IMR-90 (cell line): ENCODE measurements around the gene STK40. TPM values are rescaled to one million over a fixed set of nuclear protein-coding genes. Genes with fewer than 3 reads are reported as not detected.
A peak's percentile ranks its signal among the peaks of the same experiment; 100 is the strongest.

Experiments used
- ATAC-seq: fragments of 200-7000 bp; cut with Tn5 transposase; 2 replicates; pipeline ENCODE4 v1.9.1; 2020; ENCODE audit warnings: low read depth, mild to moderate bottlenecking, moderate library complexity
- BruUV-seq: library from RNA; stranded (reverse); fragments of 400-500 nt; replicated peaks from 2 replicates; lab custom pipeline; 2021; lab: Mats Ljungman, UMichigan
- CTCF ChIA-PET: fragments of 300-600 bp; formaldehyde crosslinking; extraction: SDS; loops from one replicate; lab custom pipeline; 2021; ENCODE audit warnings: antibody characterized with exemption; lab: Yijun Ruan, JAX
- POLR2A ChIA-PET: fragments of 300-600 bp; sonication (Branson Sonifier 250); formaldehyde crosslinking; loops from one replicate; lab custom pipeline; 2022; ENCODE audit warnings: antibody characterized with exemption; ENCODE audit not compliant: unreplicated experiment; lab: Charles Lee
- DNase-seq: peaks from one replicate; pipeline ENCODE4 v3.0.0; 2013
- H2AFZ ChIP-seq: replicated peaks from 2 replicates; pipeline ENCODE3; 2013; ENCODE audit warnings: low read length, mild to moderate bottlenecking; ENCODE audit not compliant: poor library complexity
- H2AK5ac ChIP-seq: 2 replicates; pipeline ENCODE4 v1.6.1; 2013; ENCODE audit warnings: low read depth, low read length, inconsistent platforms
- H2AK9ac ChIP-seq: replicated peaks from 2 replicates; pipeline ENCODE3; 2013; ENCODE audit warnings: mild to moderate bottlenecking, low read depth, low read length, moderate library complexity; ENCODE audit not compliant: poor library complexity
- H2BK120ac ChIP-seq: 2 replicates; pipeline ENCODE4 v1.6.1; 2013; ENCODE audit warnings: low read depth, low read length, inconsistent platforms
- H2BK15ac ChIP-seq: 3 replicates; pipeline ENCODE4 v1.6.1; 2013; ENCODE audit warnings: low read depth, low read length, inconsistent platforms
- H2BK20ac ChIP-seq: 2 replicates; pipeline ENCODE4 v1.6.1; 2013; ENCODE audit warnings: low read depth, mild to moderate bottlenecking, inconsistent platforms, low read length, moderate library complexity
- H2BK5ac ChIP-seq: 2 replicates; pipeline ENCODE4 v1.6.1; 2013; ENCODE audit warnings: mild to moderate bottlenecking, low read depth, low read length, inconsistent platforms; ENCODE audit not compliant: poor library complexity, severe bottlenecking
- H3K14ac ChIP-seq: replicated peaks from 2 replicates; pipeline ENCODE4 v1.6.1; 2013; ENCODE audit warnings: low read depth, low read length, inconsistent platforms
- H3K18ac ChIP-seq: 2 replicates; pipeline ENCODE4 v1.6.1; 2013; ENCODE audit warnings: low read depth, low read length, control low read depth
- H3K23ac ChIP-seq: 2 replicates; pipeline ENCODE4 v1.6.1; 2013; ENCODE audit warnings: low read depth, low read length, inconsistent platforms
- H3K27ac ChIP-seq: 2 replicates; pipeline ENCODE4 v1.5.1; 2013; ENCODE audit warnings: mild to moderate bottlenecking, control low read depth, low read length; ENCODE audit not compliant: insufficient read depth
- H3K27me3 ChIP-seq: 2 replicates; pipeline ENCODE4 v1.6.1; 2013; ENCODE audit warnings: low read length; ENCODE audit not compliant: control insufficient read depth, insufficient read depth
- H3K36me3 ChIP-seq: 2 replicates; pipeline ENCODE4 v1.6.1; 2013; ENCODE audit warnings: low read length, mixed read lengths; ENCODE audit not compliant: control insufficient read depth, insufficient read depth
- H3K4ac ChIP-seq: 2 replicates; pipeline ENCODE4 v1.6.1; 2013; ENCODE audit warnings: low read depth, low read length, inconsistent platforms
- H3K4me1 ChIP-seq: 2 replicates; pipeline ENCODE4 v1.6.1; 2013; ENCODE audit warnings: low read length, mixed read lengths; ENCODE audit not compliant: control insufficient read depth, insufficient read depth
- H3K4me2 ChIP-seq: 2 replicates; pipeline ENCODE4 v1.6.1; 2013; ENCODE audit warnings: low read depth, mild to moderate bottlenecking, control low read depth, low read length, moderate library complexity
- H3K4me3 ChIP-seq: 2 replicates; pipeline ENCODE4 v1.5.1; 2013; ENCODE audit warnings: low read depth, mild to moderate bottlenecking, control low read depth, low read length, moderate library complexity; ENCODE audit not compliant: insufficient read depth
- H3K56ac ChIP-seq: 2 replicates; pipeline ENCODE4 v1.6.1; 2013; ENCODE audit warnings: low read length, inconsistent platforms; ENCODE audit not compliant: insufficient read depth; ENCODE audit errors: extremely low read depth
- H3K79me1 ChIP-seq, 2 experiments: 2 replicates each; pipeline ENCODE4 v1.6.1; 2013; ENCODE audit warnings: low read length in 2 of 2, inconsistent platforms in 1 of 2, low read depth in 1 of 2
- H3K9ac ChIP-seq: 2 replicates; pipeline ENCODE4 v1.6.1; 2013; ENCODE audit warnings: low read depth, low read length, control low read depth
- H3K9me1 ChIP-seq: 2 replicates; pipeline ENCODE4 v1.6.1; 2013; ENCODE audit warnings: low read length, inconsistent platforms; ENCODE audit not compliant: insufficient read depth
- H3K9me3 ChIP-seq: 2 replicates; pipeline ENCODE4 v1.6.1; 2013; ENCODE audit warnings: low read length; ENCODE audit not compliant: control insufficient read depth, insufficient read depth
- H4K20me1 ChIP-seq: 2 replicates; pipeline ENCODE4 v1.6.1; 2013; ENCODE audit warnings: low read length, inconsistent platforms; ENCODE audit not compliant: insufficient read depth
- H4K5ac ChIP-seq: 2 replicates; pipeline ENCODE4 v1.6.1; 2013; ENCODE audit warnings: mild to moderate bottlenecking, low read depth, low read length, control low read depth
- H4K8ac ChIP-seq, 2 experiments: 2 replicates each; pipeline ENCODE4 v1.6.1; 2013; ENCODE audit warnings: low read depth in 2 of 2, low read length in 2 of 2, control low read depth in 1 of 2, inconsistent platforms in 1 of 2
- H4K91ac ChIP-seq: 2 replicates; pipeline ENCODE4 v1.6.1; 2013; ENCODE audit warnings: low read depth, low read length, inconsistent platforms; ENCODE audit not compliant: insufficient read depth
- CEBPB ChIP-seq: IDR thresholded peaks from 2 replicates; pipeline ENCODE4 v1.6.1; 2012; ENCODE audit warnings: low read depth, low read length, improper control_type of control experiment
- CHD1 ChIP-seq: IDR thresholded peaks from 2 replicates; pipeline ENCODE4 v1.6.1; 2012; ENCODE audit warnings: low read depth, low read length, improper control_type of control experiment
- CTCF ChIP-seq: conservative IDR thresholded peaks from 2 replicates; pipeline ENCODE4 v1.5.1; 2012; ENCODE audit warnings: mild to moderate bottlenecking, low read depth, low read length, improper control_type of control experiment
- FOS ChIP-seq: fragments of 150-350 bp; IDR thresholded peaks from 2 replicates; pipeline ENCODE4 v1.6.1; 2016; ENCODE audit warnings: low read depth, low read length
- MAZ ChIP-seq: IDR thresholded peaks from 2 replicates; pipeline ENCODE4 v1.6.1; 2012; ENCODE audit warnings: low read depth, mild to moderate bottlenecking, low read length, improper control_type of control experiment, moderate library complexity, borderline replicate concordance
- MXI1 ChIP-seq: IDR thresholded peaks from 2 replicates; pipeline ENCODE4 v1.6.1; 2012; ENCODE audit warnings: low read depth, mild to moderate bottlenecking, low read length, moderate library complexity, borderline replicate concordance
- NFE2L2 ChIP-seq: fragments of 150-350 bp; IDR thresholded peaks from 2 replicates; pipeline ENCODE4 v1.6.1; 2016; ENCODE audit warnings: low read depth, mild to moderate bottlenecking, low read length
- RFX5 ChIP-seq: IDR thresholded peaks from 2 replicates; pipeline ENCODE4 v1.8.0; 2012; ENCODE audit warnings: low read depth, mild to moderate bottlenecking, low read length, moderate library complexity
- SMC3 ChIP-seq: fragments of 150-350 bp; IDR thresholded peaks from 2 replicates; pipeline ENCODE4 v1.6.1; 2016; ENCODE audit warnings: low read depth, mild to moderate bottlenecking, antibody characterized with exemption, low read length, moderate library complexity
- WGBS, 2 experiments: methylation state at CpG; one replicate each; pipeline versions ENCODE4 v1.1.5 to v1.1.7; 2013; ENCODE audit warnings: missing lambda C conversion rate in 2 of 2; ENCODE audit not compliant: insufficient read length in 1 of 2; ENCODE audit errors: extremely low coverage in 2 of 2; 5-methylcytosine and 5-hydroxymethylcytosine counted together
- dilution Hi-C: fragments of 300-500 bp; cut with HindIII; formaldehyde crosslinking; loops from one replicate; pipeline ENCODE4 v1.14.3; 2018; ENCODE audit warnings: low sequenced_read_pairs; ENCODE audit not compliant: unreplicated experiment
- in situ Hi-C: fragments of 300-500 bp; cut with MboI; formaldehyde crosslinking; loops from 3 replicates; pipeline ENCODE4 v1.14.3; 2019; ENCODE audit warnings: low sequenced_read_pairs, inconsistent platforms, mixed read lengths
- intact Hi-C: fragments of 100-400 bp; cut with micrococcal nuclease; formaldehyde crosslinking; loops from 2 replicates; pipeline ENCODE4 v1.10.0; 2022
- polyA plus RNA-seq, 3 experiments: library from polyadenylated mRNA; depleted of rRNA; stranded (reverse); fragments of >200 nt; gene quantifications; 2 replicates each; pipeline ENCODE4 v1.2.3, GENCODE V29; 2012; ENCODE audit warnings: low replicate concordance in 1 of 3
- total RNA-seq: library from RNA; depleted of rRNA; stranded (reverse); fragments of >200 nt; gene quantifications from 2 replicates; pipeline ENCODE4 v1.2.3, GENCODE V29; 2012
- TF ChIP-seq, protein P1 (sequence below): fragments of 150-350 bp; IDR thresholded peaks from 2 replicates; pipeline ENCODE4 v1.6.1; 2017; ENCODE audit warnings: mild to moderate bottlenecking, antibody characterized with exemption, low read length, low read depth

The STK40 gene
- total and polyA plus RNA-seq, 2 of the 4 experiments (the other 2 are of a cell fraction), result 16.0 to 29.9 TPM

- ChIA-PET CTCF (no interaction called here), POLR2A (no interaction called here)
- TF ChIP-seq CEBPB (no peak), CHD1 (no peak), FOS (no peak), CTCF (no peak), MXI1 (no peak), MAZ (no peak; the same call in 1 of the 2 replicates), RFX5 (no peak), NFE2L2 (no peak), SMC3 (no peak)
- TF ChIP-seq, protein P1, sequence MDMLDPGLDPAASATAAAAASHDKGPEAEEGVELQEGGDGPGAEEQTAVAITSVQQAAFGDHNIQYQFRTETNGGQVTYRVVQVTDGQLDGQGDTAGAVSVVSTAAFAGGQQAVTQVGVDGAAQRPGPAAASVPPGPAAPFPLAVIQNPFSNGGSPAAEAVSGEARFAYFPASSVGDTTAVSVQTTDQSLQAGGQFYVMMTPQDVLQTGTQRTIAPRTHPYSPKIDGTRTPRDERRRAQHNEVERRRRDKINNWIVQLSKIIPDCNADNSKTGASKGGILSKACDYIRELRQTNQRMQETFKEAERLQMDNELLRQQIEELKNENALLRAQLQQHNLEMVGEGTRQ, result no peak
- H3K79me1 ChIP-seq, result peaks cover 0 to 60% of the 10 kb centered on the region in 2 experiments
- H2BK15ac ChIP-seq, result no peak overlapping the region
- peak overlapping the region; percentile 97 for H3K14ac ChIP-seq
- 12% methylated on average over 29 of the region's 67 CpGs; no CpG with 5 or more reads in 1 of the 2 experiments for WGBS, 2 experiments
- no peak overlapping the region; the same call in 1 of the 2 replicates for H3K18ac ChIP-seq
- H4K20me1 ChIP-seq, result peaks cover 7% of the 10 kb centered on the region
- in situ Hi-C loops, result no loop called here
- BruUV-seq, result no TSS peak
- H3K36me3 ChIP-seq, result peaks cover 9% of the 10 kb centered on the region
- peak overlapping the region; percentile 98; the same call in 1 of the 2 replicates for H3K23ac ChIP-seq
- intact Hi-C loops, result loop anchor here (2.0 to 5.0 kb wide), 3 partner anchors 29 to 65 kb away; partner anchors contain the start of gene STK40
- H3K4ac ChIP-seq, result peak overlapping the region; percentile 99
- peaks cover 26% of the 10 kb centered on the region for H3K4me1 ChIP-seq
- peak overlapping the region; percentile 78 for H3K4me3 ChIP-seq
- H2BK120ac ChIP-seq, result peak overlapping the region; percentile 90; the same call in 1 of the 2 replicates
- H2AK5ac ChIP-seq, result peak overlapping the region; percentile 100
- H3K4me2 ChIP-seq, result peak overlapping the region; percentile 87
- H3K56ac ChIP-seq, result 0 out of 2 replicates have a peak overlapping the region, but pooled peaks have one; percentile 18
- H3K9me3 ChIP-seq, result no peaks in the 10 kb centered on the region
- peak overlapping the region; percentile 99 for H2AK9ac ChIP-seq
- ATAC-seq (peak; percentile 2), DNase-seq (no peak)
- H3K9me1 ChIP-seq, result peaks cover 16% of the 10 kb centered on the region
- H2BK5ac ChIP-seq, result peak overlapping the region; percentile 91
- H4K5ac ChIP-seq, result no peak overlapping the region; the same call in 1 of the 2 replicates
- peak overlapping the region; percentile 86 for H2AFZ ChIP-seq
- no peak overlapping the region for H2BK20ac ChIP-seq
- H3K27ac ChIP-seq, result peak overlapping the region; percentile 87
- H3K9ac ChIP-seq, result peak overlapping the region; percentile 71
- peak overlapping the region; percentile 76 for H4K91ac ChIP-seq
- H3K27me3 ChIP-seq, result no peaks in the 10 kb centered on the region
- H4K8ac ChIP-seq, result peak overlapping the region; percentile 87 to 95; a peak in 2 of 4 replicates
- dilution Hi-C loops, result no loop called here
These were observed 63.5 kb downstream of the STK40 start for GRCh38 chr1:36322041-36322785.
